Karpas-422 (cell line): ENCODE results near the gene VCPKMT. TPM values are rescaled to one million over a fixed set of nuclear protein-coding genes. Genes with fewer than 3 reads are reported as not detected.
A peak's percentile ranks its signal among the peaks of the same experiment; 100 is the strongest.

Source experiments
- DNase-seq: peaks from one replicate; pipeline ENCODE4 v3.0.0-alpha.2; 2015
- H2AFZ ChIP-seq: fragments of 200-600 bp; sonication (generic); 2 replicates; pipeline ENCODE4 v1.6.1; 2014; ENCODE audit warnings: antibody characterized with exemption, low read length, mixed read lengths
- H3K27ac ChIP-seq: fragments of 200-600 bp; sonication (generic); 2 replicates; pipeline ENCODE4 v1.5.1; 2014; ENCODE audit warnings: mild to moderate bottlenecking, low read length, moderate library complexity
- H3K27me3 ChIP-seq: fragments of 200-600 bp; sonication (generic); 2 replicates; pipeline ENCODE4 v1.6.1; 2014; ENCODE audit warnings: low read length, mixed read lengths
- H3K36me3 ChIP-seq: fragments of 200-600 bp; sonication (generic); 2 replicates; pipeline ENCODE4 v1.6.1; 2014; ENCODE audit warnings: low read length, mixed read lengths; ENCODE audit not compliant: insufficient read depth
- H3K4me1 ChIP-seq: fragments of 200-600 bp; sonication (generic); 2 replicates; pipeline ENCODE4 v1.6.1; 2014; ENCODE audit warnings: mild to moderate bottlenecking, low read length, mixed read lengths
- H3K4me2 ChIP-seq: fragments of 200-600 bp; sonication (generic); 2 replicates; pipeline ENCODE4 v1.6.1; 2014; ENCODE audit warnings: low read length, low read depth, mild to moderate bottlenecking; ENCODE audit not compliant: poor library complexity, severe bottlenecking
- H3K4me3 ChIP-seq: fragments of 200-600 bp; sonication (generic); 2 replicates; pipeline ENCODE4 v1.5.1; 2014; ENCODE audit warnings: mild to moderate bottlenecking, antibody characterized with exemption, low read length, mixed read lengths
- H3K79me2 ChIP-seq: fragments of 200-600 bp; sonication (generic); 2 replicates; pipeline ENCODE4 v1.6.1; 2014; ENCODE audit warnings: mild to moderate bottlenecking, low read length, mixed read lengths
- H3K9ac ChIP-seq: fragments of 200-600 bp; sonication (generic); 2 replicates; pipeline ENCODE4 v1.6.0; 2014; ENCODE audit warnings: low read length
- H3K9me2 ChIP-seq: fragments of 200-600 bp; sonication (generic), shearing (Covaris generic); replicated peaks from 2 replicates; pipeline ENCODE4 v1.6.0; 2014; ENCODE audit warnings: mild to moderate bottlenecking, low read length, moderate library complexity; ENCODE audit not compliant: insufficient read depth
- H3K9me3 ChIP-seq: fragments of 300-700, 200-600 bp; sonication (generic); 2 replicates; pipeline ENCODE4 v1.6.1; 2014; ENCODE audit warnings: low read length, mixed read lengths
- H4K20me1 ChIP-seq: fragments of 200-600 bp; sonication (generic); 2 replicates; pipeline ENCODE4 v1.6.1; 2014; ENCODE audit warnings: mild to moderate bottlenecking, antibody characterized with exemption, low read length, low read depth; ENCODE audit not compliant: insufficient read depth
- total RNA-seq: library from RNA; depleted of rRNA; stranded (reverse); fragments of >200 nt; shearing (Covaris generic); gene quantifications from 2 replicates; pipeline ENCODE4 v1.2.3, GENCODE V29; 2014; ENCODE audit warnings: low replicate concordance

The VCPKMT gene
- total RNA-seq, 1 experiment from 2014 or later = 25.6 TPM

DNA sequence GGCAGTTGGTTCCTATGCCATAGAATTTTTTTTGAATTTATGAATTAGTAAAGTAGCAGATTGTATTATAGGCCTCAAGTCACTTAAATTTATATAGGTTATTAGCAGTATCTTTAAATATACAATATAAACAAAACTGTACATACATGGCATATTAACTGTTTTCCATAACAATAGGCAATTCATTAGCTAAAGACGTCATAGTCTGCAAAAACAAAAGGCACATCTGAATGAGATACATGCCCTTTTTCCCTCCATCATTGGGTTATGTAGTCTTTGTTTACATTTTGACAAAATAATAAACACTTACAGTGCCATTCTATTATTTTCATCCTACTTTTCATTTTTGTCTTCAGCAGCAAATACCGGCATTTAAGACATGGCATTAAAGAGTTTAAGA is 1.1 kb upstream of the VCPKMT start:
- Histone ChIP-seq H3K4me2 (no peak overlapping the region), H3K4me3 (no peak overlapping the region), H3K9ac (no peak overlapping the region), H3K9me3 (no peaks in the 10 kb centered on the region), H4K20me1 (no peaks in the 10 kb centered on the region), H3K27me3 (no peaks in the 10 kb centered on the region), H3K9me2 (no peaks in the 10 kb centered on the region), H3K79me2 (peaks cover 34% of the 10 kb centered on the region), H2AFZ (no peak overlapping the region), H3K36me3 (peaks cover 25% of the 10 kb centered on the region), H3K27ac (peak overlapping the region; percentile 79; the same call in 1 of the 2 replicates), H3K4me1 (peaks cover 26% of the 10 kb centered on the region)
- no peak for DNase-seq

DNA sequence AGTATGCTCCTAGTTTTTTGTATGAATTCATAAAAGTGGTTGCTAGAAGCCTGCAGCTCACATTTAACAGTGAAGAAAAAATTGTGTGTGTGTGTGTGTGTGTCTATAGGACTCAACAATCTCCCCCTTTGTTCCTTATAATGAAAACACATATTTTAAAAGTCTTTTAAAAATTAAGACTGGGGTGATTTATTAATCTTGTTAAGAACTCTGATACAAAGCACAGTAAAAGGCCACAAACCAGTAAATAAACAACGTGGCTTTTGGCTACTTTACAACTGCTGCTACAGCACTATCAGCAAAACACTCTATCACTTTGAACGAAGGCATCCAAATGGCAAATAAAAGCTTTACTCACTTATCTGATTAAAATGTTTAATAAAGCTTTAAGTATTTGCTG is 594 bp upstream of the VCPKMT start:
- H3K36me3 ChIP-seq = peaks cover 30% of the 10 kb centered on the region
- no peak for DNase-seq
- peaks cover 37% of the 10 kb centered on the region for H3K79me2 ChIP-seq
- H3K9ac ChIP-seq = peak overlapping the region; percentile 87
- H3K27me3 ChIP-seq = no peaks in the 10 kb centered on the region
- H4K20me1 ChIP-seq = no peaks in the 10 kb centered on the region
- no peaks in the 10 kb centered on the region for H3K9me2 ChIP-seq
- H3K27ac ChIP-seq = peak overlapping the region; percentile 79
- H2AFZ ChIP-seq = 0 out of 2 replicates have a peak overlapping the region, but pooled peaks have one; percentile 6
- H3K4me1 ChIP-seq = peaks cover 26% of the 10 kb centered on the region
- H3K4me2 ChIP-seq = peak overlapping the region; percentile 79
- H3K9me3 ChIP-seq = no peaks in the 10 kb centered on the region
- peak overlapping the region; percentile 82 for H3K4me3 ChIP-seq

DNA sequence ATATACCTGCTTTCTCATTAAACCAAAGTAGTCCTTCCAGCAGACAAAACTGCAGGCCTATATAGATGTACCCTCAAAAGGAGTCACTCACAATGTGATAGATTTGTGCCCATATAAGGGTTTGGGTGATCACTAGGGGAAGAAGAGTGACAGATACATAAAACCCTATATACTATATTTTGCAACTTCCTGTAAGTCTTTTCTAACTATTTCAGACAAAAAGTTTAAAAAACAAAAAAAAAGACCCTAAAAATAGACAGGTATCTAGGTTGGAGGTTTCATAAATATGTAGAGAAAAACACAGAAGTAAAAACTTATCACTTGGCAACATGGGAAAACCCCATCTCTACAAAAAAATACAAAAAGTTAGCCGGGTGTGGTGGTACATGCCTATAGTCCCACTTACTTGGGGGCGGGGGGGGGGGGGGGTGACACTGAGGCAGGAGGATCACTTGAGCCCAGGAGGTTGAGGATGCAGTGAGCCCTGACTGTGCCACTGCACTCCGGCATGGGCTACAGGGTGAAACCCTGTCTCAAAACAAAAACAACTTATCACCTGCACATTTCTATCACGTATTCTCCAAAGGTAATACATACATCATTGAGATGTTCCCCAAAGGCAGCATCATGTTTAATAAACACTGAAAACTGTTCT is 2.9 kb downstream of the VCPKMT start:
- H3K79me2 ChIP-seq = peaks cover 42% of the 10 kb centered on the region
- H3K4me2 ChIP-seq = peak overlapping the region; percentile 79
- H3K9me2 ChIP-seq = no peaks in the 10 kb centered on the region
- H3K27ac ChIP-seq = 0 out of 2 replicates have a peak overlapping the region, but pooled peaks have one; percentile 2
- no peak overlapping the region; the same call in 1 of the 2 replicates for H3K9ac ChIP-seq
- DNase-seq = peak; percentile 56
- no peaks in the 10 kb centered on the region for H3K27me3 ChIP-seq
- H3K36me3 ChIP-seq = peaks cover 62% of the 10 kb centered on the region
- peaks cover 28% of the 10 kb centered on the region for H3K4me1 ChIP-seq
- H3K9me3 ChIP-seq = no peaks in the 10 kb centered on the region
- no peak overlapping the region for H3K4me3 ChIP-seq
- no peaks in the 10 kb centered on the region for H4K20me1 ChIP-seq
- no peak overlapping the region for H2AFZ ChIP-seq

DNA sequence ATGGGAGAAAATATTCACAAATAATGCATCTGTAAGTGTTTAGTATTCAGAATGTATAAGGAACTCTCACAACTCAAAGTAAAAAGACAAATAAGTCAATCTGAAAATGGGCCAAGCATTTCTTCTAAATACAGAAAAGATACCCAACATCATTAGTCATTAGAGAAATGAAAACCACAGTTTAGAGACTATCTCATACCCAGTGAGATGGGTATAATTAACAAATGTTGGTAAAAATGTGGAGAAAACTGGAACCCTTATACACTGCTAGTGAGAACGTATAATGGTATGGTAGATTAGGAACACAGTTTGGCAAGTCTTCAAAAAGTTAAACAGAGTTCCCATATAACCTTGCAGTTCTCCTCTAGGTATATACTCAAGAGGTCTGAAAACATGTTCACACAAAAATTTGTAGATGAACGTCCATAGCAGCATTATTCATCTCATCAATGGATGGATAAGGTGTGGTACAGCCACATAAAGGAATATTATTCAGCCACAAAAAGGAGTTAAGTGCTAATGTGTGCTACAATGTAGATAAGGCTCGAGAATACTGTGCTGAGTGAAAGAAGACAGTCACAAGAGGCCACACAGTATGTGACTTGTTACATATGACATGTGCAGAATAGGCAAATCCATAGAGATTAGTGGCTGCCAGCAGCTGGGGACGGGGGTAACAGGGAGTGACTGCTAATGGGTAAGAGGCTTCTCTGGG is 5.9 kb downstream of the VCPKMT start:
- H3K79me2 ChIP-seq = peaks cover 32% of the 10 kb centered on the region
- peaks cover 20% of the 10 kb centered on the region for H3K4me1 ChIP-seq
- H3K27ac ChIP-seq = no peak overlapping the region
- H3K9ac ChIP-seq = no peak overlapping the region
- no peak overlapping the region for H2AFZ ChIP-seq
- no peaks in the 10 kb centered on the region for H3K27me3 ChIP-seq
- no peak overlapping the region for H3K4me2 ChIP-seq
- DNase-seq = no peak
- no peaks in the 10 kb centered on the region for H3K9me2 ChIP-seq
- H3K4me3 ChIP-seq = no peak overlapping the region
- H3K9me3 ChIP-seq = no peaks in the 10 kb centered on the region
- H4K20me1 ChIP-seq = no peaks in the 10 kb centered on the region
- H3K36me3 ChIP-seq = peaks cover 62% of the 10 kb centered on the region

DNA sequence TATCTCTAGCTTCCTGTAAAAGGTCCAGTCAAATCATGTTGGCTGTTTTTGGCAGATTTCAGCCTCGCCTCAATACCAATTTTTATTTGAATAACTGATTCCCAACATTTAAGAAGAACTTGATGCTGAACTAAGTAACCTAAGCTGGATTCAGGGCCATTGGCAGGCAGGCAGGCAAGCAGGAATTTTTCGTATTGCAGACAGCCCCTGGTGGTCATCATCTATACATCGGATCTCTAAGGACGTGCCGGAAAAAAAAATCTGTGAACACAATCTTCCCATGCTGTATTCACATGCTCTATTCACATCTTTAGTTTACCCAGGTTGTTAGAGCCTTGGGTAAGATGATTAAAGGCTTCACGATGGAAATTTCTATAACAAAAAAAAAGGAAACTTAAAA is 7.0 kb downstream of the VCPKMT start:
- Histone ChIP-seq H3K27me3 (no peaks in the 10 kb centered on the region), H3K4me1 (peaks cover 18% of the 10 kb centered on the region), H3K9me3 (no peaks in the 10 kb centered on the region), H3K9ac (no peak overlapping the region), H3K27ac (no peak overlapping the region), H3K79me2 (peaks cover 21% of the 10 kb centered on the region), H3K36me3 (peaks cover 55% of the 10 kb centered on the region), H3K9me2 (no peaks in the 10 kb centered on the region), H4K20me1 (no peaks in the 10 kb centered on the region), H3K4me3 (no peak overlapping the region), H3K4me2 (no peak overlapping the region), H2AFZ (no peak overlapping the region)
- no peak for DNase-seq

DNA sequence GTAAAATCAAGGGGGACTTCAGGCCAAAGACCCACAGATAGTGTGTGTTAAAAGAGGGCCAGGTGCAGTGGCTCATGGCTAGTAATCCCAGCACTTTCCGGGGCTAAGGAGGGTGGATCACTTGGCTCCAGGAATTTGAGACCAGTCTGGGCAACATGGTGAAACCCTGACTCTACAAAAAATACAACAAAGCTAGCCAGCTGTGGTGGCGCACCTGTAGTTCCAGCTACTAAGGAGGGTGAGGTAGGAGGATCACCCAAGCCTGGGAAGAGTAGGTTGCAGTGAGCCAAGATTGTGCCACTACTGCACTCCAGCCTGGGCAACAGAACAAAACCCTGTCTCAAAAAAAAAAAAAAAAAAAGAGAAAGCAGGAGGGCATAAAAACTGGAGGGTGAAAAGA is 8.5 kb downstream of the VCPKMT start:
- H3K4me2 ChIP-seq = no peak overlapping the region
- H3K4me1 ChIP-seq = peaks cover 12% of the 10 kb centered on the region
- H3K36me3 ChIP-seq = peaks cover 49% of the 10 kb centered on the region
- no peaks in the 10 kb centered on the region for H3K27me3 ChIP-seq
- H3K9me2 ChIP-seq = no peaks in the 10 kb centered on the region
- H2AFZ ChIP-seq = no peak overlapping the region
- H4K20me1 ChIP-seq = no peaks in the 10 kb centered on the region
- no peak overlapping the region for H3K9ac ChIP-seq
- H3K4me3 ChIP-seq = no peak overlapping the region
- DNase-seq = no peak
- no peaks in the 10 kb centered on the region for H3K9me3 ChIP-seq
- peaks cover 8% of the 10 kb centered on the region for H3K79me2 ChIP-seq
- no peak overlapping the region for H3K27ac ChIP-seq

DNA sequence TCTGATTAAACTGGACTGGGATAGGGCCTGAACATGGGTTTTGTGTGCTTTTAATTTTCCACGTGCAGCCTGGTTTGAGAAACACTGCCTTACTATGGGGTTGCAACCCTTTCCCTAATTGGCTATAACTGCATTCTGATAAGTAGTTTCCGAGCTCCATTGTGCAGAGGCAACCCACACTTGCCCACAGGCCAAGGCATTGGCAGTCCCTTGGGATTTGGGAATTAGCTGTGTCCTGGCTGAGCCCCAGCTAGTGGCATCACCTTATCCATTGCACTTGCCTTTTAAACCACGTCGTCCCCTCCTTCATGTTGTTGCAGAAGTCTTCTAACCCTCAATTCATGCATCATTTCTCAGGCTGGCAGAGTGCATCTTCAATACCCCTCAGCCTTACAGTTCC is 10.2 kb downstream of the VCPKMT start:
- Histone ChIP-seq H3K27ac (no peak overlapping the region), H3K27me3 (no peaks in the 10 kb centered on the region), H3K9me3 (no peaks in the 10 kb centered on the region), H3K36me3 (peaks cover 40% of the 10 kb centered on the region), H4K20me1 (no peaks in the 10 kb centered on the region), H3K4me3 (no peak overlapping the region), H3K9ac (no peak overlapping the region), H3K79me2 (peaks cover 7% of the 10 kb centered on the region), H3K4me1 (peaks cover 12% of the 10 kb centered on the region), H3K9me2 (no peaks in the 10 kb centered on the region), H2AFZ (no peak overlapping the region), H3K4me2 (no peak overlapping the region)
- DNase-seq = no peak

DNA sequence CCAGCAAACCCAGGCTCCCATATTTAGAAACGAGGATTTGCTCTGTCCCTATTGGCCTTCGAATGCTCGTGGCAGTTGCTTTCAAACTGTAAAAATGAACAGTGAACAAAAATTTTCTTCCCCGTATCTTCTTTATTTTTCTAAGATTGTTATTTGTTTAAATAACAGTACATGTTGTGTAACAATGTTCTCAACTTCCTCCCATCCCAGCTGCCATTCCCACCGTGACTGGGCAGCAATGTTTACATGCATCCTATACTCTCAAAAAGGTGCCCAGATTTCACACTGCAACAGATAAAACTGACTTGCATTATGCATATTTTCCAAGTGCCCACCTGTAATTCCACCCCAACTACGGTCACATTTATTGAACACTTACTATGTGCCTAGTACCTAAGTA is 12.8 kb downstream of the VCPKMT start:
- no peak for DNase-seq
- H3K79me2 ChIP-seq = peaks cover 2% of the 10 kb centered on the region; the same call in 1 of the 2 replicates
- H3K9me3 ChIP-seq = no peaks in the 10 kb centered on the region
- H2AFZ ChIP-seq = no peak overlapping the region
- H3K4me1 ChIP-seq = peaks cover 10% of the 10 kb centered on the region
- no peaks in the 10 kb centered on the region for H3K27me3 ChIP-seq
- no peak overlapping the region for H3K27ac ChIP-seq
- no peaks in the 10 kb centered on the region for H3K9me2 ChIP-seq
- no peaks in the 10 kb centered on the region for H4K20me1 ChIP-seq
- no peak overlapping the region for H3K9ac ChIP-seq
- H3K36me3 ChIP-seq = peaks cover 16% of the 10 kb centered on the region; the same call in 1 of the 2 replicates
- H3K4me3 ChIP-seq = no peak overlapping the region
- H3K4me2 ChIP-seq = no peak overlapping the region
